Measurements from ENCODE around the gene CLIC4.

DNA sequence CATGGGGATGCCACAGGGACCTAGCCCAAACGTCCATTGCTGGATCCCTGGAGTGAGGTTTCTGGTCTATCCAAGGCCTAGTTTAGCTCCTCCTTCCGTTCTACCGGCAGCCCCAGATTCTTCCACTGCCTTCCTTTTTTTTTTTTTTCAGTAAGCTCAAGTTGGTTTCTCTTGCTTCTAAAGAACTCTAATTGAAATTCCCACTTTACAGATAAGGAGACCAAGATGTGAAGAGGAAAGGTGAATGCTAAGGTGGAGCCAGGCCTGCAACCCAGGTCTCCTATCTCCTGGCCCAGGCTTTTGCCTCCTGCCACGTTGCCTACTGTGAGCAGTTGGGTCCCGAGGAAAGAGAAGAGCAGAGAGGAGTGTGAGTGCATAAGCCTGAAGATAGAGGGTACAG lies 31.5 kb upstream of the CLIC4 start:
- TF ChIP-seq, protein P1, sequence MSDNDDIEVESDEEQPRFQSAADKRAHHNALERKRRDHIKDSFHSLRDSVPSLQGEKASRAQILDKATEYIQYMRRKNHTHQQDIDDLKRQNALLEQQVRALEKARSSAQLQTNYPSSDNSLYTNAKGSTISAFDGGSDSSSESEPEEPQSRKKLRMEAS (CRISPR knock-in tag; IDR thresholded peaks at IDR 0.05), result no peak
- no peak for TF ChIP-seq GABPB1 (CRISPR knock-in tag; IDR thresholded peaks at IDR 0.05)
- TF ChIP-seq, protein P2, sequence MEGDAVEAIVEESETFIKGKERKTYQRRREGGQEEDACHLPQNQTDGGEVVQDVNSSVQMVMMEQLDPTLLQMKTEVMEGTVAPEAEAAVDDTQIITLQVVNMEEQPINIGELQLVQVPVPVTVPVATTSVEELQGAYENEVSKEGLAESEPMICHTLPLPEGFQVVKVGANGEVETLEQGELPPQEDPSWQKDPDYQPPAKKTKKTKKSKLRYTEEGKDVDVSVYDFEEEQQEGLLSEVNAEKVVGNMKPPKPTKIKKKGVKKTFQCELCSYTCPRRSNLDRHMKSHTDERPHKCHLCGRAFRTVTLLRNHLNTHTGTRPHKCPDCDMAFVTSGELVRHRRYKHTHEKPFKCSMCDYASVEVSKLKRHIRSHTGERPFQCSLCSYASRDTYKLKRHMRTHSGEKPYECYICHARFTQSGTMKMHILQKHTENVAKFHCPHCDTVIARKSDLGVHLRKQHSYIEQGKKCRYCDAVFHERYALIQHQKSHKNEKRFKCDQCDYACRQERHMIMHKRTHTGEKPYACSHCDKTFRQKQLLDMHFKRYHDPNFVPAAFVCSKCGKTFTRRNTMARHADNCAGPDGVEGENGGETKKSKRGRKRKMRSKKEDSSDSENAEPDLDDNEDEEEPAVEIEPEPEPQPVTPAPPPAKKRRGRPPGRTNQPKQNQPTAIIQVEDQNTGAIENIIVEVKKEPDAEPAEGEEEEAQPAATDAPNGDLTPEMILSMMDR (IDR thresholded peaks at IDR 0.05), result no peak
- TF ChIP-seq KAT7 (CRISPR knock-in tag; IDR thresholded peaks at IDR 0.05; ENCODE audit: borderline replicate concordance), result no peak
- TF ChIP-seq ZNF317 (CRISPR knock-in tag; IDR thresholded peaks at IDR 0.05; ENCODE audit: borderline replicate concordance, low read depth), result no peak
- TF ChIP-seq TEAD1 (CRISPR knock-in tag; IDR thresholded peaks at IDR 0.05), result no peak
- no peak for TF ChIP-seq NR3C1 (CRISPR knock-in tag; conservative IDR thresholded peaks at IDR 0.05; ENCODE audit: low read depth)
- TF ChIP-seq NR2C2 (CRISPR knock-in tag; IDR thresholded peaks at IDR 0.05), result no peak
- TF ChIP-seq, protein P3, sequence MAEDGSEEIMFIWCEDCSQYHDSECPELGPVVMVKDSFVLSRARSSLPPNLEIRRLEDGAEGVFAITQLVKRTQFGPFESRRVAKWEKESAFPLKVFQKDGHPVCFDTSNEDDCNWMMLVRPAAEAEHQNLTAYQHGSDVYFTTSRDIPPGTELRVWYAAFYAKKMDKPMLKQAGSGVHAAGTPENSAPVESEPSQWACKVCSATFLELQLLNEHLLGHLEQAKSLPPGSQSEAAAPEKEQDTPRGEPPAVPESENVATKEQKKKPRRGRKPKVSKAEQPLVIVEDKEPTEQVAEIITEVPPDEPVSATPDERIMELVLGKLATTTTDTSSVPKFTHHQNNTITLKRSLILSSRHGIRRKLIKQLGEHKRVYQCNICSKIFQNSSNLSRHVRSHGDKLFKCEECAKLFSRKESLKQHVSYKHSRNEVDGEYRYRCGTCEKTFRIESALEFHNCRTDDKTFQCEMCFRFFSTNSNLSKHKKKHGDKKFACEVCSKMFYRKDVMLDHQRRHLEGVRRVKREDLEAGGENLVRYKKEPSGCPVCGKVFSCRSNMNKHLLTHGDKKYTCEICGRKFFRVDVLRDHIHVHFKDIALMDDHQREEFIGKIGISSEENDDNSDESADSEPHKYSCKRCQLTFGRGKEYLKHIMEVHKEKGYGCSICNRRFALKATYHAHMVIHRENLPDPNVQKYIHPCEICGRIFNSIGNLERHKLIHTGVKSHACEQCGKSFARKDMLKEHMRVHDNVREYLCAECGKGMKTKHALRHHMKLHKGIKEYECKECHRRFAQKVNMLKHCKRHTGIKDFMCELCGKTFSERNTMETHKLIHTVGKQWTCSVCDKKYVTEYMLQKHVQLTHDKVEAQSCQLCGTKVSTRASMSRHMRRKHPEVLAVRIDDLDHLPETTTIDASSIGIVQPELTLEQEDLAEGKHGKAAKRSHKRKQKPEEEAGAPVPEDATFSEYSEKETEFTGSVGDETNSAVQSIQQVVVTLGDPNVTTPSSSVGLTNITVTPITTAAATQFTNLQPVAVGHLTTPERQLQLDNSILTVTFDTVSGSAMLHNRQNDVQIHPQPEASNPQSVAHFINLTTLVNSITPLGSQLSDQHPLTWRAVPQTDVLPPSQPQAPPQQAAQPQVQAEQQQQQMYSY (CRISPR knock-in tag; IDR thresholded peaks at IDR 0.05), result no peak
- no peak for TF ChIP-seq JUN (CRISPR knock-in tag; IDR thresholded peaks at IDR 0.05)
- TF ChIP-seq TP53 (CRISPR knock-in tag; IDR thresholded peaks at IDR 0.05), result no peak
